Measurements from ENCODE around the gene SLC6A13.

DNA sequence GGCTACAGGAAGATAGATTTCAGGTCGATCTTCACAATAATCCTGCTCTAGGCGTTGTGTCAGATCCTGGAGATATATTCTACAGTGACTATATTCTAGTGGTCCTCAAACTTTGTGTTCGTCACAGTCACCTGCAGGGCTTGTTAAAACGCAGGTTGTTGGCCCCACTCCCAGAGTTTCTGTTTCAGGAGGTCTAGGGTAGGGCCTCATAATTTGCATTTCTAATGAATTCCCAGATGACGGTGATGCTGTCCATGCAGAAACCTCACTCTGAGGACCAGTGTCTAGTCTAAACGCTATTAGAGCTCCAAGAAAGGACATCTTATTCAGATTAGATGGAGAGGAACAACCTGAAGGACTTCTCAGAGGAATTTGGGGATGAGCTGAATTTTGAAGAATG, 13.2 kb upstream of the SLC6A13 start:
- no peak for TF ChIP-seq EP300 (IDR thresholded peaks at IDR 0.05)
- TF ChIP-seq MYC (IDR thresholded peaks at IDR 0.05; ENCODE audit: borderline replicate concordance, low read length): no peak
- TF ChIP-seq POLR2A (IDR thresholded peaks at IDR 0.05; ENCODE audit: low read length): no peak
- TF ChIP-seq, protein P1, sequence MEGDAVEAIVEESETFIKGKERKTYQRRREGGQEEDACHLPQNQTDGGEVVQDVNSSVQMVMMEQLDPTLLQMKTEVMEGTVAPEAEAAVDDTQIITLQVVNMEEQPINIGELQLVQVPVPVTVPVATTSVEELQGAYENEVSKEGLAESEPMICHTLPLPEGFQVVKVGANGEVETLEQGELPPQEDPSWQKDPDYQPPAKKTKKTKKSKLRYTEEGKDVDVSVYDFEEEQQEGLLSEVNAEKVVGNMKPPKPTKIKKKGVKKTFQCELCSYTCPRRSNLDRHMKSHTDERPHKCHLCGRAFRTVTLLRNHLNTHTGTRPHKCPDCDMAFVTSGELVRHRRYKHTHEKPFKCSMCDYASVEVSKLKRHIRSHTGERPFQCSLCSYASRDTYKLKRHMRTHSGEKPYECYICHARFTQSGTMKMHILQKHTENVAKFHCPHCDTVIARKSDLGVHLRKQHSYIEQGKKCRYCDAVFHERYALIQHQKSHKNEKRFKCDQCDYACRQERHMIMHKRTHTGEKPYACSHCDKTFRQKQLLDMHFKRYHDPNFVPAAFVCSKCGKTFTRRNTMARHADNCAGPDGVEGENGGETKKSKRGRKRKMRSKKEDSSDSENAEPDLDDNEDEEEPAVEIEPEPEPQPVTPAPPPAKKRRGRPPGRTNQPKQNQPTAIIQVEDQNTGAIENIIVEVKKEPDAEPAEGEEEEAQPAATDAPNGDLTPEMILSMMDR (IDR thresholded peaks at IDR 0.05): no peak
- TF ChIP-seq CBX8 (IDR thresholded peaks at IDR 0.05): no peak
- TF ChIP-seq, protein P2, sequence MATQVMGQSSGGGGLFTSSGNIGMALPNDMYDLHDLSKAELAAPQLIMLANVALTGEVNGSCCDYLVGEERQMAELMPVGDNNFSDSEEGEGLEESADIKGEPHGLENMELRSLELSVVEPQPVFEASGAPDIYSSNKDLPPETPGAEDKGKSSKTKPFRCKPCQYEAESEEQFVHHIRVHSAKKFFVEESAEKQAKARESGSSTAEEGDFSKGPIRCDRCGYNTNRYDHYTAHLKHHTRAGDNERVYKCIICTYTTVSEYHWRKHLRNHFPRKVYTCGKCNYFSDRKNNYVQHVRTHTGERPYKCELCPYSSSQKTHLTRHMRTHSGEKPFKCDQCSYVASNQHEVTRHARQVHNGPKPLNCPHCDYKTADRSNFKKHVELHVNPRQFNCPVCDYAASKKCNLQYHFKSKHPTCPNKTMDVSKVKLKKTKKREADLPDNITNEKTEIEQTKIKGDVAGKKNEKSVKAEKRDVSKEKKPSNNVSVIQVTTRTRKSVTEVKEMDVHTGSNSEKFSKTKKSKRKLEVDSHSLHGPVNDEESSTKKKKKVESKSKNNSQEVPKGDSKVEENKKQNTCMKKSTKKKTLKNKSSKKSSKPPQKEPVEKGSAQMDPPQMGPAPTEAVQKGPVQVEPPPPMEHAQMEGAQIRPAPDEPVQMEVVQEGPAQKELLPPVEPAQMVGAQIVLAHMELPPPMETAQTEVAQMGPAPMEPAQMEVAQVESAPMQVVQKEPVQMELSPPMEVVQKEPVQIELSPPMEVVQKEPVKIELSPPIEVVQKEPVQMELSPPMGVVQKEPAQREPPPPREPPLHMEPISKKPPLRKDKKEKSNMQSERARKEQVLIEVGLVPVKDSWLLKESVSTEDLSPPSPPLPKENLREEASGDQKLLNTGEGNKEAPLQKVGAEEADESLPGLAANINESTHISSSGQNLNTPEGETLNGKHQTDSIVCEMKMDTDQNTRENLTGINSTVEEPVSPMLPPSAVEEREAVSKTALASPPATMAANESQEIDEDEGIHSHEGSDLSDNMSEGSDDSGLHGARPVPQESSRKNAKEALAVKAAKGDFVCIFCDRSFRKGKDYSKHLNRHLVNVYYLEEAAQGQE (IDR thresholded peaks at IDR 0.05): no peak
